Measurements from ENCODE around the gene PHETA2.
"Not testable (repeated sequence)": the region's sequence is repeated elsewhere in the genome, so short reads cannot be mapped to it uniquely, and the experiment has no call there.

The PHETA2 gene

DNA sequence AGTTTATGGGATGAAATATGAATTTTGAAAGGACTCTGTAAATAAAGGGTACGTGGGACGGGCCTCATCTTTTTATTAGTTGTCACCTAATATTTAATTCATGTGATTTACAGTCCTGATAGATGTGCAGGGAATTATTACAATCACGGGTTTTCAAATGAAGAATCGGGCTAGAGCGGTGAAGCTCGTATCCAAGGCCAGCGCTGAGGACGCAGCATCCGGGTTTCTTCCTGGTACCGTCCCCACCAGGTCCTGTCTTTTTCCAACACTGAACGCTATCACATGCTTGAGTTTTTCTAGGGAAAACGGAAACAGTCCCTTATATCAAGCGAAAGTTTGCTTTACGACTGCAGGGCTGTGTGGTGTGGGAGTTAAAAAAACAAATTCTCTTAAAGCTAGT is 6.2 kb downstream of the PHETA2 start:
- peak; percentile 7 for DNase-seq (ENCODE audit: low read depth)
- peak overlapping the region; percentile 66 for H3K4me3 ChIP-seq (ENCODE audit: low read depth, low read length)
- TF ChIP-seq, protein P1, sequence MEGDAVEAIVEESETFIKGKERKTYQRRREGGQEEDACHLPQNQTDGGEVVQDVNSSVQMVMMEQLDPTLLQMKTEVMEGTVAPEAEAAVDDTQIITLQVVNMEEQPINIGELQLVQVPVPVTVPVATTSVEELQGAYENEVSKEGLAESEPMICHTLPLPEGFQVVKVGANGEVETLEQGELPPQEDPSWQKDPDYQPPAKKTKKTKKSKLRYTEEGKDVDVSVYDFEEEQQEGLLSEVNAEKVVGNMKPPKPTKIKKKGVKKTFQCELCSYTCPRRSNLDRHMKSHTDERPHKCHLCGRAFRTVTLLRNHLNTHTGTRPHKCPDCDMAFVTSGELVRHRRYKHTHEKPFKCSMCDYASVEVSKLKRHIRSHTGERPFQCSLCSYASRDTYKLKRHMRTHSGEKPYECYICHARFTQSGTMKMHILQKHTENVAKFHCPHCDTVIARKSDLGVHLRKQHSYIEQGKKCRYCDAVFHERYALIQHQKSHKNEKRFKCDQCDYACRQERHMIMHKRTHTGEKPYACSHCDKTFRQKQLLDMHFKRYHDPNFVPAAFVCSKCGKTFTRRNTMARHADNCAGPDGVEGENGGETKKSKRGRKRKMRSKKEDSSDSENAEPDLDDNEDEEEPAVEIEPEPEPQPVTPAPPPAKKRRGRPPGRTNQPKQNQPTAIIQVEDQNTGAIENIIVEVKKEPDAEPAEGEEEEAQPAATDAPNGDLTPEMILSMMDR (IDR thresholded peaks at IDR 0.05; ENCODE audit: control insufficient read depth, extremely low read depth, insufficient read depth): no peak

DNA sequence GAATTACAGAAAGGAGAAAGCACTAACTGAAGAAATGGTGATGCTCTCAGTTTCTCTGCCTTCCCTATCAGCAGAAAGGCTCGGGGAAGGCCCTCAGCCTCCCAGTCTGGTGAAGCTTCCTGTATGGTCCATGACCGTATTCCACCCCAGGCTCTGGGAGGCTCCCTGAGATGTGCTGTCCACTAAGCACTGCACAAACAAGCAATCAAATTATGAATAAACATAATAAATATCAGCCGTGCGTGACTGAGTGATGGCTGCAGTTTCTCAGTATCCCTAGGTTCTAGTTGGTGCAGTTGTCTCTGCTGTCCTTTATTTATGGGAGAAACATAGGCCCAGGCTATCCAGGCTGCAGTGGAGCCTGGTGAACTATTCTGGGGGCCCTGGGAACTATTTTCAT is 9.1 kb downstream of the PHETA2 start:
- H3K4me3 ChIP-seq (ENCODE audit: low read depth, low read length): no peak overlapping the region
- TF ChIP-seq, protein P1 (IDR thresholded peaks at IDR 0.05; ENCODE audit: control insufficient read depth, extremely low read depth, insufficient read depth): no peak
- peak; percentile 78 for DNase-seq (ENCODE audit: low read depth)

DNA sequence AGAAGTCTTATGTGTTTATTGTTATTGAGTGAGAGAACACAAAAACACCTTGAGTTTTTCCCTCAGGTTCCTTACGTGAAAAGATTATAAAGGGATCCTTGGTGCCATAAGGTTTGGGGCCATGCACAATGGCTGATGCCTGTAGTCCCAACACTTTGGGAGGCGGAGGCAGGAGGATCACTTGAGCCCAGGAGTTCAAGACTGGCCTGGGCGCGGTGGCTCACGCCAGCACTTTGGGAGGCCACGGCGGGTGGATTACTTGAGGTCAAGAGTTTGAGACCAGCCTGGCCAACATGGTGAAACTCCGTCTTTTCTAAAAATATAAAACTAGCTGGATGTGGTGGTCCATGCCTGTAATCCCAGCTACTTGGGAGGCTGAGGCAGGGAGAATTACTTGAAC is 10.8 kb downstream of the PHETA2 start:
- no peak for DNase-seq (ENCODE audit: low read depth)
- no peak overlapping the region for H3K4me3 ChIP-seq (ENCODE audit: low read depth, low read length)
- TF ChIP-seq, protein P1 (IDR thresholded peaks at IDR 0.05; ENCODE audit: control insufficient read depth, extremely low read depth, insufficient read depth): no peak

- H3K4me3 ChIP-seq (ENCODE audit: low read depth, low read length): no peak overlapping the region
- no peak for DNase-seq (ENCODE audit: low read depth)
- TF ChIP-seq, protein P1 (IDR thresholded peaks at IDR 0.05; ENCODE audit: control insufficient read depth, extremely low read depth, insufficient read depth): no peak
Observed at GRCh38 chr22:42086051-42086450, 12.0 kb downstream of the PHETA2 start.

- TF ChIP-seq, protein P1 (IDR thresholded peaks at IDR 0.05; ENCODE audit: control insufficient read depth, extremely low read depth, insufficient read depth): peak; percentile 95
- DNase-seq (ENCODE audit: low read depth): peak; percentile 97
- H3K4me3 ChIP-seq (ENCODE audit: low read depth, low read length): peak within 1 kb of the TSS; percentile 85
Observed at GRCh38 chr22:42090596-42091454, 16.8 kb downstream of the PHETA2 start, which contains the start of gene NDUFA6. NDUFA6 (minus strand) TSS chr22:42090772; CDS start chr22:42090744, 28 bp downstream.

- peak overlapping the region; percentile 85 for H3K4me3 ChIP-seq (ENCODE audit: low read depth, low read length)
- DNase-seq (ENCODE audit: low read depth): peak; percentile 6
- TF ChIP-seq, protein P1 (IDR thresholded peaks at IDR 0.05; ENCODE audit: control insufficient read depth, extremely low read depth, insufficient read depth): no peak
Observed at GRCh38 chr22:42091455-42091782, 17.4 kb downstream of the PHETA2 start.

- H3K4me3 ChIP-seq (ENCODE audit: low read depth, low read length): no peak overlapping the region
- TF ChIP-seq, protein P1 (IDR thresholded peaks at IDR 0.05; ENCODE audit: control insufficient read depth, extremely low read depth, insufficient read depth): no peak
- DNase-seq (ENCODE audit: low read depth): no peak
Observed at GRCh38 chr22:42101199-42101598, 27.2 kb downstream of the PHETA2 start.

GRCh38 chr22:42104332-42104860 is 30.3 kb downstream of the PHETA2 start:
- H3K4me3 ChIP-seq (ENCODE audit: low read depth, low read length); DNase-seq (ENCODE audit: low read depth): not testable (repeated sequence)

Measured in LNCaP clone FGC (cell line).